GM19240 (cell line): ENCODE data around the gene KCNJ9.

Experiments
- DNase-seq: peaks from one replicate; pipeline ENCODE4 v3.0.0; 2011; ENCODE audit warnings: low spot score; ENCODE audit not compliant: insufficient read length

Gene KCNJ9

GRCh38 chr1:160087118-160087662, 5.9 kb downstream of the KCNJ9 start:
- DNase-seq = no peak

GRCh38 chr1:160089883-160090282, 8.5 kb downstream of the KCNJ9 start:
- no peak for DNase-seq

GRCh38 chr1:160090760-160091159, 9.4 kb downstream of the KCNJ9 start:
- DNase-seq = no peak

- no peak for DNase-seq
Observed at GRCh38 chr1:160091666-160092223, 10.4 kb downstream of the KCNJ9 start.

GRCh38 chr1:160092366-160093068, 11.2 kb downstream of the KCNJ9 start:
- no peak for DNase-seq

- no peak for DNase-seq
Observed at GRCh38 chr1:160093069-160093395, 11.7 kb downstream of the KCNJ9 start.

GRCh38 chr1:160093624-160094290, 12.4 kb downstream of the KCNJ9 start:
- no peak for DNase-seq

- DNase-seq = no peak
Observed at GRCh38 chr1:160094291-160094625, 12.9 kb downstream of the KCNJ9 start.

- DNase-seq = no peak
Observed at GRCh38 chr1:160094806-160095205, 13.5 kb downstream of the KCNJ9 start.

GRCh38 chr1:160095382-160096105, 14.2 kb downstream of the KCNJ9 start:
- no peak for DNase-seq

- no peak for DNase-seq
Observed at GRCh38 chr1:160096274-160097116, 15.2 kb downstream of the KCNJ9 start.

- DNase-seq = no peak
Observed at GRCh38 chr1:160097151-160097910, 16.0 kb downstream of the KCNJ9 start.

GRCh38 chr1:160097911-160098851, 16.8 kb downstream of the KCNJ9 start, which contains the start of gene IGSF8:
TSS of gene IGSF8 (minus strand) at chr1:160098619. CDS start at chr1:160098472, 147 bp downstream.
- peak; percentile 83 for DNase-seq

- peak; percentile 93 for DNase-seq
Observed at GRCh38 chr1:160098852-160099561, 17.7 kb downstream of the KCNJ9 start.

- DNase-seq = no peak
Observed at GRCh38 chr1:160099716-160100375, 18.5 kb downstream of the KCNJ9 start.

- DNase-seq = peak; percentile 84
Observed at GRCh38 chr1:160101037-160101716, 19.8 kb downstream of the KCNJ9 start.
